GM21447 (cell line): ENCODE data around the gene HHLA2.

Experiments
- ATAC-seq: cut with Tn5 transposase; IDR thresholded peaks from one replicate; pipeline ENCODE4 v1.9.1; 2021; ENCODE audit not compliant: unreplicated experiment

HHLA2 gene

DNA sequence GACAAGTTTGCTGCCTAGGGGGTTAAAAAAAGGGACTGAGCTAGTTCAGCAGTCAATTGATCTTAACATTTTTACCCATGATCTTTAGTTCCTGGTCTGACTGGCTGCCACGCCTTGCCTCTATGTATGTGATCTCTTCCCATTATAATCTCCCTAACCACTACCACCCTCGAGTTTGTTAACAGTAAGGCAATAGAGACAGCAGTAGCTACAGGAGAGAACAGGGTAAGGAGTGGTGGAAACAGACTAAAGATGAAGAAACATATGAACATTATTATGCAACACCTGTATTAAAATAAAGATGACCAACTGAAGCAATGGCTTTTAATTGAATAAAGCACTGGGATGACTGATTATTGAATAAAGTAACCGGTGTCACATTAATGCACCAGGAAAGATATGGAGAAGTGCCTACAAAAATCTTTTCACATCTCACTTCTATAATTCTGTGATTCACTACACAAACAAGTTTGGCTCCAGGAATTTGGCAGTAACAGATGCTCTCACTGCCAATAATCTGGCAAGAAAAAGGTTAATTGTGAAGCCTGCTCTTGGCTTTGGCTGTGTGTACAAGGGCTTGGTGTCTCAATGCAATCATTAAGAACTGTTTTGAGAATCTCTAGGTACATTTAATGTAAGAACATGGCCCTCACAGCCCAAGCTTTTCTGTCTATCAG lies 95.7 kb downstream of the HHLA2 start:
- no peak for ATAC-seq

GRCh38 chr3:108393128-108393900 lies 97.0 kb downstream of the HHLA2 start:
- no peak for ATAC-seq

GRCh38 chr3:108394016-108394415 lies 97.7 kb downstream of the HHLA2 start:
- no peak for ATAC-seq

- no peak for ATAC-seq
These were observed 98.2 kb downstream of the HHLA2 start for GRCh38 chr3:108394563-108394962.

GRCh38 chr3:108396336-108396735 lies 100.0 kb downstream of the HHLA2 start:
- ATAC-seq, result no peak

- no peak for ATAC-seq
These were observed 102.2 kb downstream of the HHLA2 start for GRCh38 chr3:108398510-108398909.

DNA sequence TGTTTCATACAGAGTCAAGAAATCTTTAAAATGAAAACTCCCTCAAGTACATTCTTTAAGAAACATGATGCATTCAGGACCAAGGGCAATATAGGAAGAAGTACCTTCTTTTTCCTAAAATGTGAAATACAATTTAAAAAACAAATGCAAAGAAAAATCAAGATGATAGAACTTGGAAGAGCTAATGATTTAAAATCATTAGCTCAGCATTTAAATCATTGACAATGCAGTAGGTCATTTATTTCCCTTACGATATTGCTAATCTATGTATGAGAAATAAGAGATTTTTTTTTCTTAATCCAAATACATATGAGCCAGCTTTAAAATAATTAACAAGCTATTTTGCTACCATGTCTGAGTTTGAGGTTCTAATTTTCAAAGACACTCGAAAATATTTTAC lies 105.5 kb downstream of the HHLA2 start:
- ATAC-seq, result no peak

- no peak for ATAC-seq
These were observed 106.8 kb downstream of the HHLA2 start for GRCh38 chr3:108403198-108403597.

DNA sequence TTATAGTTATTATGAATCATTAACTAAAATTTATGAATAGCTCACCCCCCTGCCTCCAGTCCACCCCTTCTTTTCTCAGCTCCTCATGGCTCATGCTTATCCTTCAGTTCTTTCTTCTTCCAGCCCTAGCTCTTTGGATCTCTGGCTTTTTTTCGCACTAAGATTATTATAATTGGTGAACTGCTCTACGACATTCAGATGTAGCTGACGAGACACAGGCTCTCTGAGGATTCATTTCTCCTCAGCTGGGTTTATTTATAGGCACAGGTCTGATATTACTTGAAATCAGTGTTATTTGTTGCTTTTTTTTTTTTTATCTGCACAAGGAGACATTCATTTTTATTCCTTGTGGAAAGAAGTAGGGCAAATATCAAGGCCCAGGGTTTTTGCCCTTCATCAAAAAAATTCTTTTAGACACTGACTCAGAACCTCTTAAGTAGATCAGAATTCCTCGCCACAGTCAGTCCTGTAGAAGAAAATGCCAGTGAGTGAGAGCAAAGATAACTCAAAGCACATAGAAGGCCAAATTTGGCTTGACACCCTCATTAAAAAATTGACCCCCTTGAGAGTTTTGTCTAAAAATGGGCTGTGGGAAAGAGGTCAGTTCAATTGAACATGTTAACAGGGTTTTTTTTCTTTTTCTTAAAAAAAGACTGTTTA lies 107.5 kb downstream of the HHLA2 start:
- ATAC-seq, result no peak

- no peak for ATAC-seq
These were observed 108.0 kb downstream of the HHLA2 start for GRCh38 chr3:108404368-108404767.

GRCh38 chr3:108406063-108406660 lies 109.8 kb downstream of the HHLA2 start:
- ATAC-seq, result no peak

DNA sequence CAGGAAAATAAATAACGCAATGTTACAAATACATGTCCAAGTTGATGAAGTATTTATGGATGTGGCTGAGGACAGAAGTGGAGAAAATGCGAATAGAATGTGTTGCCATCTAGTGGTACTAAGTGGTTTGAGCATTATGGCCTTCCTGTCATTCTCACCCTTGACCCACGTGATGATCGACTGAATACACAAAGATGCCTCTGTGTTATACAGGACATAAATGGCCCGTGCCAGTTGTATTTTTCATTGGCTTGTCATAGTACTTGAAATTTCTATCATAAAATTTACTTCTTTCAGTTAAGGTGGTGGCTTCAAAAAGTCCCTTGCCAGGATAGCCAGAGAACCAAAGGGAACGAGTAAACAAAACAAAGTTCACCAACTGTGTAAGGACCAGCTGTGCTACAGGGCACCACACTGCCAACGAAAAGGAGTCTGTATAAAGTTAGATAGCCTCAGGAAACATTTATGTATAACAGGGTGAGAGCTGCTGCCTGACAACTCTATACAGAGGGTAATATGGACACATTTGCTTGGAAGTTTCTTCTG lies 110.4 kb downstream of the HHLA2 start:
- peak; percentile 84 for ATAC-seq

DNA sequence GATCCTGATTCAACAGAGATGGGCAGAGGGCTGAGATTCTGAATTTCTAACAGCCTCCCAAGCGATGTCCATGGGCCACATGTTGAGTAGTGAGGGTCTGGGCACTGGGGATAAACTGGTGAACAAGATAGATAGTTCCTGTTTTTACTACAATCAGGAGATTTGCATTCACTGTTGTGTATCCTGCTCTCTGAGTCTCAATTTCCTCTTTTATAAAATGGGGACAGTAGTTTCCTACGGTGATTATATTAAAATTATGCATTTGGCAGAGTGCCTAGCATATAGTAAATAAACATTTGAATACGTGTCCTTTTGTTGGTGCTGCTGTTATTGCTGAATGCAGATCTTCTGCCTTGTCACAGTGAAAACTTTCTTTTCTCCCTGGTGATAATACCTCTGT lies 111.5 kb downstream of the HHLA2 start:
- no peak for ATAC-seq

DNA sequence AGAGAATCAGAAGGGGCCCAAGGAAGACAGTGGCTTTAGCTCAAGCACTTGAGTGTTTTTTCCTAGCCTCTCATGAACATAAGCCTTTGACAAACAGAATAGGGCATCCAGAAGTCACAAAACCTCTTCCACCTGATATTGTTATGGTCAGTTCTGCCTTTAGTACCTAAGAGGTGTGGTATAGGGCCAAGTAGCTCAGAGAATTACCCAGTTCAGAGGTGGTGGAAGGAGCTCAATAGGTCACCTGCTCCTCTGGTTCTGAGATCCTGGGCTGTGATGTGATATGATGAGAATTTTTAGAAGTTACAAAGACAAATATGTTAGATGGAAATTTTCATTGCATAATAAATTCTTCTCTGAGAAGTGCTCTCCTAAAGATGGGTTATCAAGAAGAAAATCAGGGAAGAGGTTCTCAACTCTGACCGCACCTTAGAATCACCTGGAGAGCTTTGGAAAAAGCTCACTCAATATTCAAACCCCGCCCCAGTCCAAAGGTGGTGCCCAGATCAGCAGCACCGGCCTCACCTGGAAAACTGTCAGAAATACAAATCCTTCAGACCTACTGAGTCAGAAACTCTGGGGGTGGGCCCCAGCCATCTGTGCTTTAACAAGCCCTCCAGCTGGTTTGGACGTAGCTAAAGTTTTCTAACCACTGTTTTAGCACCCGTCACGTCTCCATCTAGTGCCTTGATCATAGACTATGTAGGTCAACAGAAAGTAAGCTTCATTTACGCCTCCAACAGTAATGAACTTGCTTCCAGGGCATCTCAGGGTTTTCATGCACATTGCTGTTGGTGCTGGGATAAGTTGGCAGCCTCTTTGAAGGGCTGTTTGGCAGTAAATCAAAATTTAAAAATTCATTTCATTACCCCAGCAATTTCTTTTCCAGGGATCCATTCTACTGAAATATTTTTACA lies 112.8 kb downstream of the HHLA2 start:
- no peak for ATAC-seq

DNA sequence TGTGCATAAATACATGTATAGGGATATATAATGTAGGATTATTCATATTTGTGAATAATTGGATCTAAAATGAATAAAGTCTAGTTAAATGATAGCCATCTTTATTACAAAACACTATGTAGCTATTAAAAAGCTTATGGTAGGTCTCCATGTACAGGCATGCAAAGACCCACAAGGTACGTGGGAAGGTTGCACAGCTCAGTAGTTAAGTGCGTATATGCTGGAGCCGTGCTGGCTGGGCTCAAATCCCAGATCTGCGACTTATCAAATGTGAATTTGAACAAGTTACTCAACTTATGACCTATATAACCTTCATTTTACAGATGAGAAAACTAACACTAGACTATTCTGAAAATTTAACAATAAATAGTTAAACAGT lies 113.4 kb downstream of the HHLA2 start:
- ATAC-seq, result no peak

- no peak for ATAC-seq
These were observed 114.2 kb downstream of the HHLA2 start for GRCh38 chr3:108410531-108410984.

GRCh38 chr3:108412121-108412750 lies 115.9 kb downstream of the HHLA2 start:
- ATAC-seq, result no peak

DNA sequence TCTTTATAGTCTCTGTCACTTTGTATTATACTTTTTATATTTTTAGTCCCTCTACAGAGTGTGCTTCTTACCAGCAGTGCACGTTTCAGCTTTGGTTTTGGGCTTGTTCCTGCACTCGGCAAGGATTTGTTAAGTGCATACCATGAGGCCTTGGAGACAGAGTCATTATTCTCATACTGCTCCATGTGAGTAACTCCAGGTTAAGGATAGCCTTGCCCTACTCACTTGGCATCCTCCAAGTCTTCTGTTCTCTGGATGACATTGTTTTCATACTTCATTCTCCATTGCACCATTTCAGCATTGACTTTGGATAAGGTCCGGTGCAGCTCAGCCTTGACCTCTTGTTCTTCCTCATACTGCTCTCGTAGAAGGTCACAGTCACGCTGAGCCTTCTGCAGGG lies 117.7 kb downstream of the HHLA2 start:
- ATAC-seq, result no peak

DNA sequence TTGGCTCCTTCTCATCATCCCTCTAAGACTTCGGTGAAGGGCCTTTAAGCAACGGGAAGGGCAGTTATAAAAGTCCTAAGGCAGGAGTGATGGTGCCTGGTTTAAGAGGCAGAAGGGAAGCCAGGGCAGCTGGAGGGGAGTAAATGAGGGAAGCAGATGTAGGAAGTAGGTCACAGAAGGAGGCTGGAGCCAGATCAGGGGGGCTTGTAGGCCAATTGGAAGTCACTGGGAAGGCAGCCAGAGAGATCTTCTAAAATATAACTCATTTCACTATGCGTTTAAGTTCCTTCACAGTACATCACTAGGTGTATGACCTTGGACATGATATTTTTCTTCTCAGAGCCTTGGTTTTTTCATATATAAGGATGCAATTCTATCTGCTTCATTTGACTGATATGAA lies 119.3 kb downstream of the HHLA2 start:
- ATAC-seq, result no peak
